GM12878 (cell line): ENCODE results near the gene C2CD4D.
"Not testable (repeated sequence)": the region's sequence is repeated elsewhere in the genome, so short reads cannot be mapped to it uniquely, and the experiment has no call there.

Experiments used
- CEBPB ChIP-seq, 2 experiments: fragments of 150-350 bp in 1 of 2; IDR thresholded peaks; 2 replicates each; pipeline ENCODE4 v1.6.1; 2012 to 2014; ENCODE audit warnings: low read depth in 2 of 2, low read length in 2 of 2, borderline replicate concordance in 1 of 2, inconsistent platforms in 1 of 2
- CTCF ChIP-seq, 3 experiments: IDR thresholded peaks in 2 of 3; conservative IDR thresholded peaks in 1 of 3; 2 replicates each; pipeline ENCODE4 v1.5.1; 2011; ENCODE audit warnings: low read depth in 3 of 3, low read length in 3 of 3, mild to moderate bottlenecking in 3 of 3, control low read depth in 2 of 3, moderate library complexity in 2 of 3, inconsistent platforms in 1 of 3, mixed read lengths in 1 of 3; ENCODE audit not compliant: control insufficient read depth in 2 of 3, insufficient read depth in 1 of 3; ENCODE audit errors: extremely low read depth in 1 of 3
- EGR1 ChIP-seq, 2 experiments: IDR thresholded peaks; 1 replicate in 1 of 2; 2 replicates in 1 of 2; pipeline ENCODE4 v1.6.1; 2011 to 2012; ENCODE audit warnings: low read depth in 2 of 2, low read length in 2 of 2, borderline replicate concordance in 1 of 2, mild to moderate bottlenecking in 1 of 2, moderate library complexity in 1 of 2
- ELK1 ChIP-seq: IDR thresholded peaks from 2 replicates; pipeline ENCODE4 v1.6.1; 2012; ENCODE audit warnings: low read depth, low read length, improper control_type of control experiment
- EP300 ChIP-seq, 2 experiments: fragments of 150-350 bp in 1 of 2; IDR thresholded peaks; 2 replicates each; pipeline ENCODE4 v1.6.1; 2011 to 2012; ENCODE audit warnings: low read depth in 2 of 2, low read length in 2 of 2, borderline replicate concordance in 1 of 2, improper control_type of control experiment in 1 of 2, inconsistent platforms in 1 of 2; ENCODE audit not compliant: control insufficient read depth in 1 of 2
- JUND ChIP-seq: IDR thresholded peaks from 2 replicates; pipeline ENCODE4 v1.6.1; 2012; ENCODE audit warnings: low read depth, mild to moderate bottlenecking, low read length, improper control_type of control experiment, moderate library complexity
- MXI1 ChIP-seq: fragments of 150-350 bp; IDR thresholded peaks from 2 replicates; pipeline ENCODE4 v1.6.1; 2011; ENCODE audit warnings: low read depth, mild to moderate bottlenecking, inconsistent platforms, low read length, improper control_type of control experiment
- NR2C1 ChIP-seq: fragments of 450-650 bp; IDR thresholded peaks from 2 replicates; pipeline ENCODE4 v1.6.1; 2017; ENCODE audit warnings: antibody characterized with exemption, mild to moderate bottlenecking, moderate library complexity
- POLR2A ChIP-seq: IDR thresholded peaks from 2 replicates; pipeline ENCODE4 v1.6.1; 2011; ENCODE audit warnings: low read depth, mild to moderate bottlenecking, low read length
- POLR2AphosphoS2 ChIP-seq: IDR thresholded peaks from 2 replicates; pipeline ENCODE4 v1.6.1; 2011; ENCODE audit warnings: low read depth, mild to moderate bottlenecking, low read length, improper control_type of control experiment, moderate library complexity
- POLR2AphosphoS5 ChIP-seq: IDR thresholded peaks from 2 replicates; pipeline ENCODE4 v1.6.1; 2011; ENCODE audit warnings: mild to moderate bottlenecking, low read length, inconsistent platforms
- PRDM15 ChIP-seq: fragments of 450-650 bp; formaldehyde crosslinking; IDR thresholded peaks from 2 replicates; pipeline ENCODE4 v1.4.0; 2020; ENCODE audit warnings: mild to moderate bottlenecking, moderate library complexity
- ZBTB40 ChIP-seq: fragments of 450-650 bp; IDR thresholded peaks from 2 replicates; pipeline ENCODE4 v1.6.1; 2016; ENCODE audit warnings: mild to moderate bottlenecking, moderate library complexity, borderline replicate concordance
- ZNF274 ChIP-seq: IDR thresholded peaks from one replicate; pipeline ENCODE4 v1.8.0; 2011; ENCODE audit not compliant: insufficient read length, insufficient read depth

- TF ChIP-seq CTCF (IDR thresholded peaks at IDR 0.05 in 2 of 3, conservative IDR thresholded peaks at IDR 0.05 in 1 of 3; ENCODE audit: control insufficient read depth in 2 of 3, extremely low read depth in 1 of 3, insufficient read depth in 1 of 3, low read depth in 3 of 3, low read length in 3 of 3); PRDM15 (CRISPR knock-in tag); CEBPB (IDR thresholded peaks at IDR 0.05; ENCODE audit: borderline replicate concordance in 1 of 2, low read depth in 2 of 2, low read length in 2 of 2); ZBTB40; EP300 (IDR thresholded peaks at IDR 0.05; ENCODE audit: borderline replicate concordance in 1 of 2, control insufficient read depth in 1 of 2, low read depth in 2 of 2, low read length in 2 of 2); POLR2AphosphoS5; JUND; ELK1; EGR1 (IDR thresholded peaks at IDR 0.05; ENCODE audit: borderline replicate concordance in 1 of 2, low read depth in 2 of 2, low read length in 2 of 2); NR2C1; MXI1; ZNF274; POLR2A; POLR2AphosphoS2: not testable (repeated sequence)
These were observed 44.8 kb upstream of the C2CD4D start for GRCh38 chr1:151884445-151884844.
